COLO829 (cell line): ENCODE data around the gene ADCYAP1R1.

ENCODE experiments used
- DNase-seq: peaks from one replicate; pipeline ENCODE4 v3.0.0; 2012; ENCODE audit warnings: low spot score

The ADCYAP1R1 gene

GRCh38 chr7:31087351-31087750, 35.2 kb downstream of the ADCYAP1R1 start:
- no peak for DNase-seq

GRCh38 chr7:31091924-31092434, 39.9 kb downstream of the ADCYAP1R1 start:
- no peak for DNase-seq

- no peak for DNase-seq
Measured at GRCh38 chr7:31092606-31093005, 40.5 kb downstream of the ADCYAP1R1 start.

- DNase-seq: no peak
Measured at GRCh38 chr7:31093282-31093681, 41.2 kb downstream of the ADCYAP1R1 start.

GRCh38 chr7:31094271-31094670, 42.2 kb downstream of the ADCYAP1R1 start:
- DNase-seq: no peak

- no peak for DNase-seq
Measured at GRCh38 chr7:31095286-31096197, 43.4 kb downstream of the ADCYAP1R1 start.

- DNase-seq: no peak
Measured at GRCh38 chr7:31096198-31096876, 44.2 kb downstream of the ADCYAP1R1 start.

- no peak for DNase-seq
Measured at GRCh38 chr7:31096877-31097258, 44.8 kb downstream of the ADCYAP1R1 start.

- no peak for DNase-seq
Measured at GRCh38 chr7:31098642-31099360, 46.7 kb downstream of the ADCYAP1R1 start.

- no peak for DNase-seq
Measured at GRCh38 chr7:31099451-31100444, 47.6 kb downstream of the ADCYAP1R1 start.

- no peak for DNase-seq
Measured at GRCh38 chr7:31100445-31100844, 48.3 kb downstream of the ADCYAP1R1 start.

- no peak for DNase-seq
Measured at GRCh38 chr7:31100871-31101270, 48.8 kb downstream of the ADCYAP1R1 start.

- DNase-seq: no peak
Measured at GRCh38 chr7:31101544-31101943, 49.4 kb downstream of the ADCYAP1R1 start.

GRCh38 chr7:31102151-31102972, 50.3 kb downstream of the ADCYAP1R1 start:
- no peak for DNase-seq

- DNase-seq: no peak
Measured at GRCh38 chr7:31102973-31103850, 51.1 kb downstream of the ADCYAP1R1 start.

- no peak for DNase-seq
Measured at GRCh38 chr7:31104361-31105255, 52.5 kb downstream of the ADCYAP1R1 start.

- no peak for DNase-seq
Measured at GRCh38 chr7:31105256-31105950, 53.3 kb downstream of the ADCYAP1R1 start.
